Measurements from ENCODE around the gene KLHL29.

Gene KLHL29

DNA sequence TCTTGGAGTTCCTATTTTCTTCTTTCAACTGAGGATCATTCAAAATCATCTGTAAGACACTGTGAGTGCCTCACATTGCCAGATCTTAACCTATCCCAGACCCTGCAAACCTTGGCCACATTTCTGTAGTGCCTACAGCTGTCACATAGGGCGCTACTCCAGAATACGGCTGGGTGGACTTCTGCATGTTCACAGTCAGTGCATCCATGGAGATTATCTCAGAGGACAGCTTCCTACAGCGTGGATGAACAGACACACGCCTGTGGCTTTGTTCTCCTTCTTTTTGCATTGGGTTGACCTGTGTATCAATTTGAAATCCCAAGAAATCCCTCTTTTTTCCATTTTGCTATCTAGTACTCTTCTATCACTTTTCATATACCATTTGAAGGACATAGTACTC is 1.9 kb upstream of the KLHL29 start:
- no peak for TF ChIP-seq TCF12 (IDR thresholded peaks at IDR 0.05; ENCODE audit: low read depth)

DNA sequence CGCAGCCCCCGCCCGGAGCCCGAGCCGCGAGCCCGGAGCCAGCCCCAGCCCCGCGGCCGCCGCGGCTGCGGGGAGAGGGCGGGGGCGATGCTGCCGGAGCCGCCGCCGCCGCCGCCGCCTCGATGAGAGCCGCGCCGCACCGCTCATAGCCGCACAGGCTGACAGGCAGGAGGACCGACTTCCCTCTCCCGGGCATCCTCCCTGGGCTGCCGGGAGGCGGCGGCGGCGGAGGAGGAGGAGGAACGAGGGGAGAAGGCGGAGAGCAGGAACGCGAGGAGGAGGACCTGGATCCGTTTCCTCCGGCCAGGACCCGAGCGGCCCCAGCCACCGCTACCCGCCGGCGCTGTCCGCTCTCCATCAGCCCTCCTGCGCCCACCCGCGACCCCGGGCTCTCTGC is 370 bp downstream of the KLHL29 start:
- TF ChIP-seq ZBTB7A (IDR thresholded peaks at IDR 0.05; ENCODE audit: low read depth) (no peak), CREB1 (IDR thresholded peaks at IDR 0.05; ENCODE audit: low read depth) (no peak)

DNA sequence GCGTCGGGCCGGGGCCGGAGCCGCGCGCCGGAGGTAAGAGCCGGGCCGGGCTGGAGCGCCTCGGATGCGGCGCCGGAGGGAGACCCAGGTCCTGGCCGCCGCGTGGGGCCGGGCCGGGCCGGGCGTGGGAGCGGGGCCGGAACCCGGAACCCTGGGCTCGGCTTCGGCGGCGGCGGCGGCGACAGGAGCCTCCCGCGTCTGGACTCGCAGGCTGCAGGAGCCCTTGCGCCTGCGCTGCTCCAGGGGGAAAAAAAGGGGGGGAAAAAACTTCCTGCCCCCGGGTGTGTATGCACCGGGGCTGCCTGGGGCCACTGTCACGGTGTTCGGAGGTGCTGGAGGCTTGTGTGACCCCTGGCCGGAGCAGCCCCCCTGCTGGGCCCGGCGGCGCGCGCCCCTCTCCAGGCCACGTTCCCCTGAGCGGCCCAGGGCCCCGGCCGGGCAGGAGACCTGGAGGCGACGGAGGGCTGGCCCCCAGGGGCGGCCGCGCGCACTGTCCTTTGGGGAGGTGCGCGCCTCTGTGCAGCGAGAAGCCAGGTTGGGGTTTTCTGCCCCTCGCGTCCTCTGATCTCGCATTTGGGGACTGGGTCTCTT is 864 bp downstream of the KLHL29 start:
- TF ChIP-seq NFIC (IDR thresholded peaks at IDR 0.05) (no peak), FOXM1 (IDR thresholded peaks at IDR 0.05; ENCODE audit: borderline replicate concordance, low read depth) (no peak), TEAD4 (IDR thresholded peaks at IDR 0.05) (no peak), CEBPB (IDR thresholded peaks at IDR 0.05) (no peak), RAD21 (IDR thresholded peaks at IDR 0.05; ENCODE audit: low read depth) (no peak), ZBTB7A (IDR thresholded peaks at IDR 0.05; ENCODE audit: low read depth) (no peak), EP300 (IDR thresholded peaks at IDR 0.05; ENCODE audit: borderline replicate concordance) (no peak)
- TF ChIP-seq, protein P1, sequence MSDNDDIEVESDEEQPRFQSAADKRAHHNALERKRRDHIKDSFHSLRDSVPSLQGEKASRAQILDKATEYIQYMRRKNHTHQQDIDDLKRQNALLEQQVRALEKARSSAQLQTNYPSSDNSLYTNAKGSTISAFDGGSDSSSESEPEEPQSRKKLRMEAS (IDR thresholded peaks at IDR 0.05): no peak

DNA sequence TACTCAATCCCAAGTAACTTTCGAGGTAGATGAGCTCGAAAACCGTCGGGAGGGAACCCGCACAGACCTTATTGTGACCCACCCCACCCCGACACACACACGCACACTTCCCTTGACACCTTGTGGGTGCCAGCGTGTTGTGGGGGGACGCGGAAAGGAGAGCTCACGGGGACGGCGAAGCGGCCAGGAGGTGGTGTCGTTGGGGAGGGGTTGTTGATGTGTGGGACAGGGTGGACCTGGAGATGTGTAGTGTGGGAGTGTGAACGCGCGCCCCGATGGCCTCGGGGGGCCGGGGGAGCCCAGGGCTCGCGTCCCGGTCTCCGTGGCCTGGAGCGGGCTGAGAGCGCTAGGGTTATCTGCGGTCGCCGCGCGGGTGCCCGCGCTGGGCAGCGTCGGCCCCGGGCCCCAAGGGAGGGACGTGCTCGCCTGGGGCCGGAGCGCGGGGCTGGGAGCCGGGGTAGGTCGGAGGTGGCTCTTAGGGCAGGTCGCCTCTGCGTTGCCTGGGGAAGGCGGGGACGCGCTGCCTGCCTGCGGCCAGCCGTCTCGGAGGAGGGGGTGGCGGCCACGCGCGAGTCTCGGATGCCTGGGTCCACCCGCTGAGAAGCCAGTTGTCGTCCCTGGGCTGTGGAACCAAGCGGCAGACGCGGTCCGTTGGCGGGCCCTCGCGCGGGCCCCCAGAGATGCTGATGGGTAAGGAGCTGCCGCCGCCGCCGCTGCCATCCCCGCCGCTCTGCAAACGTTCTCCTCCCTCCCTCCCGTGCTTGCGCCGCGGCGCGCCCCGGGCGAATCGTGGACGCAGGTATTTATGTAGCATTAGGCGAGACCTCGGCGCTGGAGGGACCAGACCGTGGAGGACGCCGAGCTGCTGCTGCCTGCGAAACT is 1.6 kb downstream of the KLHL29 start:
- TF ChIP-seq CREB1 (IDR thresholded peaks at IDR 0.05; ENCODE audit: low read depth): no peak
- TF ChIP-seq RAD21 (IDR thresholded peaks at IDR 0.05; ENCODE audit: low read depth): no peak
- TF ChIP-seq, protein P2, sequence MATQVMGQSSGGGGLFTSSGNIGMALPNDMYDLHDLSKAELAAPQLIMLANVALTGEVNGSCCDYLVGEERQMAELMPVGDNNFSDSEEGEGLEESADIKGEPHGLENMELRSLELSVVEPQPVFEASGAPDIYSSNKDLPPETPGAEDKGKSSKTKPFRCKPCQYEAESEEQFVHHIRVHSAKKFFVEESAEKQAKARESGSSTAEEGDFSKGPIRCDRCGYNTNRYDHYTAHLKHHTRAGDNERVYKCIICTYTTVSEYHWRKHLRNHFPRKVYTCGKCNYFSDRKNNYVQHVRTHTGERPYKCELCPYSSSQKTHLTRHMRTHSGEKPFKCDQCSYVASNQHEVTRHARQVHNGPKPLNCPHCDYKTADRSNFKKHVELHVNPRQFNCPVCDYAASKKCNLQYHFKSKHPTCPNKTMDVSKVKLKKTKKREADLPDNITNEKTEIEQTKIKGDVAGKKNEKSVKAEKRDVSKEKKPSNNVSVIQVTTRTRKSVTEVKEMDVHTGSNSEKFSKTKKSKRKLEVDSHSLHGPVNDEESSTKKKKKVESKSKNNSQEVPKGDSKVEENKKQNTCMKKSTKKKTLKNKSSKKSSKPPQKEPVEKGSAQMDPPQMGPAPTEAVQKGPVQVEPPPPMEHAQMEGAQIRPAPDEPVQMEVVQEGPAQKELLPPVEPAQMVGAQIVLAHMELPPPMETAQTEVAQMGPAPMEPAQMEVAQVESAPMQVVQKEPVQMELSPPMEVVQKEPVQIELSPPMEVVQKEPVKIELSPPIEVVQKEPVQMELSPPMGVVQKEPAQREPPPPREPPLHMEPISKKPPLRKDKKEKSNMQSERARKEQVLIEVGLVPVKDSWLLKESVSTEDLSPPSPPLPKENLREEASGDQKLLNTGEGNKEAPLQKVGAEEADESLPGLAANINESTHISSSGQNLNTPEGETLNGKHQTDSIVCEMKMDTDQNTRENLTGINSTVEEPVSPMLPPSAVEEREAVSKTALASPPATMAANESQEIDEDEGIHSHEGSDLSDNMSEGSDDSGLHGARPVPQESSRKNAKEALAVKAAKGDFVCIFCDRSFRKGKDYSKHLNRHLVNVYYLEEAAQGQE (IDR thresholded peaks at IDR 0.05; ENCODE audit: low read depth): no peak
- no peak for TF ChIP-seq EGR1 (IDR thresholded peaks at IDR 0.05)
- no peak for TF ChIP-seq CEBPB (IDR thresholded peaks at IDR 0.05)
- TF ChIP-seq TAF1 (IDR thresholded peaks at IDR 0.05; ENCODE audit: low read depth): no peak
- no peak for TF ChIP-seq NFIC (IDR thresholded peaks at IDR 0.05)
- no peak for TF ChIP-seq FOXM1 (IDR thresholded peaks at IDR 0.05; ENCODE audit: borderline replicate concordance, low read depth)
- TF ChIP-seq TCF12 (IDR thresholded peaks at IDR 0.05; ENCODE audit: low read depth): no peak
- TF ChIP-seq YY1 (IDR thresholded peaks at IDR 0.05; ENCODE audit: low read depth): no peak
- TF ChIP-seq EP300 (IDR thresholded peaks at IDR 0.05; ENCODE audit: borderline replicate concordance): no peak
- TF ChIP-seq, protein P1 (IDR thresholded peaks at IDR 0.05): no peak
- no peak for TF ChIP-seq ZBTB7A (IDR thresholded peaks at IDR 0.05; ENCODE audit: low read depth)
- TF ChIP-seq TEAD4 (IDR thresholded peaks at IDR 0.05): no peak
- TF ChIP-seq, protein P3, sequence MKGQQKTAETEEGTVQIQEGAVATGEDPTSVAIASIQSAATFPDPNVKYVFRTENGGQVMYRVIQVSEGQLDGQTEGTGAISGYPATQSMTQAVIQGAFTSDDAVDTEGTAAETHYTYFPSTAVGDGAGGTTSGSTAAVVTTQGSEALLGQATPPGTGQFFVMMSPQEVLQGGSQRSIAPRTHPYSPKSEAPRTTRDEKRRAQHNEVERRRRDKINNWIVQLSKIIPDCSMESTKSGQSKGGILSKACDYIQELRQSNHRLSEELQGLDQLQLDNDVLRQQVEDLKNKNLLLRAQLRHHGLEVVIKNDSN (IDR thresholded peaks at IDR 0.05): no peak

DNA sequence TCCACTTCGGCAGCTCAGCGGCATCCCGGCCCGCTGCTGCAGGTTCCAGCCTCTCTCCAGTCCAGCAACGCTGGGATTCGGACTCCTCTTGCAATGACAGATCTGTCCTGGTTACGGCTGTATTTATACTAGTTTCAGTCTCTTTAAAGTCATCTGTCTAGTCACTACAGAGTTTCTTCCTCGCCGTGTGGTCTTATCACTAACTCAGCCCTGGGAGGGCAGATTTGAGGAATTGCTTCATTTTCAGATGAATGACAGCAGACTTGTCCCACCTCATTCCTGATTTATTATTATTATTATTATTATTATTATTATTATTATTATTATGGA is 2.2 kb downstream of the KLHL29 start:
- TF ChIP-seq TAF1 (IDR thresholded peaks at IDR 0.05; ENCODE audit: low read depth): no peak
- TF ChIP-seq EP300 (IDR thresholded peaks at IDR 0.05; ENCODE audit: borderline replicate concordance): no peak
- TF ChIP-seq FOXM1 (IDR thresholded peaks at IDR 0.05; ENCODE audit: borderline replicate concordance, low read depth): no peak
- no peak for TF ChIP-seq EGR1 (IDR thresholded peaks at IDR 0.05)
- TF ChIP-seq YY1 (IDR thresholded peaks at IDR 0.05; ENCODE audit: low read depth): no peak
- TF ChIP-seq NFIC (IDR thresholded peaks at IDR 0.05): no peak
- TF ChIP-seq, protein P1 (IDR thresholded peaks at IDR 0.05): no peak
- no peak for TF ChIP-seq CEBPB (IDR thresholded peaks at IDR 0.05)
- TF ChIP-seq, protein P2 (IDR thresholded peaks at IDR 0.05; ENCODE audit: low read depth): no peak
- no peak for TF ChIP-seq TEAD4 (IDR thresholded peaks at IDR 0.05)
- TF ChIP-seq CREB1 (IDR thresholded peaks at IDR 0.05; ENCODE audit: low read depth): no peak
- TF ChIP-seq RAD21 (IDR thresholded peaks at IDR 0.05; ENCODE audit: low read depth): no peak
- no peak for TF ChIP-seq TCF12 (IDR thresholded peaks at IDR 0.05; ENCODE audit: low read depth)
- TF ChIP-seq, protein P3 (IDR thresholded peaks at IDR 0.05): no peak
- TF ChIP-seq ZBTB7A (IDR thresholded peaks at IDR 0.05; ENCODE audit: low read depth): no peak

Data from Ishikawa (cell line).